ENCODE measurements around the gene E2F1. TPM values are rescaled to one million over a fixed set of nuclear protein-coding genes. Genes with fewer than 3 reads are reported as not detected.
A peak's percentile ranks its signal among the peaks of the same experiment; 100 is the strongest.

E2F1 gene
- total RNA-seq, 3 donors from 2014 or later = 0.33 to 2.2 (median 0.88) TPM

DNA sequence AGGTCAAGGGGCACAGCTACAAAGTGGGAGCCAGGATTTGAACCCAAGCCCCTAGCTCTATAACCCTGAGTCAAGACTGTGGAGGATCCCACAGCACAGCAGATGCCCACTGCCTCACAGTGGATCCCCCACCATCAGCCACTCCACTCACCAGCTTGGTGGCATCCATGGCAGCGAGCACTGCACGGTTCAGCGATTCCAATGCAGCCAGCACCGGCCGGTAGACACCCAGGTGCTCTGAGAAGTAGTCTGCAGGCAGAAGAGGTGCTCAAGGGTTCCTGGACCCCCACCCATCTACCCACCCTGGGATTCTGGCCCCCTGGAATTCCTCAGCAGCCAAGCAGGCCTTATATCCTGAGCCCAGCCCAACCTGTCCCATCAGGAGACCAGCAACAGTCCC is 17.0 kb downstream of the E2F1 start:
- Histone ChIP-seq H3K9me3 (no peaks in the 10 kb centered on the region), H3K36me3 (no peaks in the 10 kb centered on the region), H3K4me3 (no peak overlapping the region), H3K4me1 (peaks cover 0 to 4% of the 10 kb centered on the region in 2 donors), H3K27me3 (no peaks in the 10 kb centered on the region), H3K27ac (no peak overlapping the region)
- intact Hi-C loops (cut with DNase I; ENCODE audit: low total_unique reads) = no loop called here
- no peak for DNase-seq (ENCODE audit: low spot score in 2 of 2)
- TF ChIP-seq POLR2A (IDR thresholded peaks at IDR 0.05) (no peak), POLR2AphosphoS5 (IDR thresholded peaks at IDR 0.05) (no peak), CTCF (IDR thresholded peaks at IDR 0.05) (no peak)

DNA sequence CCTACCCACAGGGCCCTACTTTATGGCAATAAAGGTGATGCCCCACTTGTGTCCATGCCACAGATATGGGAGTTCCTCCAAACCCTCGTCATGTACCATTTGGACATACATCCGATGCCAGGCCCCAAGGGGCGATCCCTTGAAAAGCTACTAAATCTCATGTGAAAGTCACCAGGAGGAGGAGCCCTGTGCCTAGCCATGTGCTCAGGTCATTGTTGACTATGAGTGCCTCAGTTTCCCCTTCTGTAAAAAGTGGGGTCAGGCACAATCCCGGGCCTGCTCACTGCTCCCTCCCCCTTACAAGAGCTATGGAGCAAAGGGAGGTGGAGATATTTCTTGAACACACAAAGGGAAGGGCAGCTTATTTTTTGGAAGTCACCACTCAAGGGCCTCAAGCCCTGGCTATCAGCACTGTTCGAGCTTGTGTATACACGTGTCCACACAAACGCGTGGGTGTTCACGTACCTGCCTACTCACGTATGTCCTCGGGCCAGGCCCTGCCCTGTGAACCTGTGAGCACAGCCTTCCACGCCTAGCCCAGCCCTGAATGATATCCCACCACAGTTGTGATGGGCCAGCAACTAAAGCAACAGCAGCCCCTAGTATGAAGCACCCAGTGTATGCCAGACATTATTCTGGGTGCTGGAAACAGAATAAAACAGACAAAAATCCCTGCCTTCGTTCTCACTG is 17.6 kb downstream of the E2F1 start:
- Histone ChIP-seq H3K27ac (peak overlapping the region in 1 of 2 donors; percentile 94), H3K27me3 (no peaks in the 10 kb centered on the region), H3K9me3 (no peaks in the 10 kb centered on the region), H3K4me1 (peaks cover 0 to 3% of the 10 kb centered on the region in 2 donors), H3K36me3 (no peaks in the 10 kb centered on the region), H3K4me3 (no peak overlapping the region)
- intact Hi-C loops (cut with DNase I; ENCODE audit: low total_unique reads) = no loop called here
- TF ChIP-seq CTCF (IDR thresholded peaks at IDR 0.05) = no peak
- TF ChIP-seq POLR2A (IDR thresholded peaks at IDR 0.05) = no peak
- no peak for TF ChIP-seq POLR2AphosphoS5 (IDR thresholded peaks at IDR 0.05)
- DNase-seq (ENCODE audit: low spot score in 2 of 2) = no peak

DNA sequence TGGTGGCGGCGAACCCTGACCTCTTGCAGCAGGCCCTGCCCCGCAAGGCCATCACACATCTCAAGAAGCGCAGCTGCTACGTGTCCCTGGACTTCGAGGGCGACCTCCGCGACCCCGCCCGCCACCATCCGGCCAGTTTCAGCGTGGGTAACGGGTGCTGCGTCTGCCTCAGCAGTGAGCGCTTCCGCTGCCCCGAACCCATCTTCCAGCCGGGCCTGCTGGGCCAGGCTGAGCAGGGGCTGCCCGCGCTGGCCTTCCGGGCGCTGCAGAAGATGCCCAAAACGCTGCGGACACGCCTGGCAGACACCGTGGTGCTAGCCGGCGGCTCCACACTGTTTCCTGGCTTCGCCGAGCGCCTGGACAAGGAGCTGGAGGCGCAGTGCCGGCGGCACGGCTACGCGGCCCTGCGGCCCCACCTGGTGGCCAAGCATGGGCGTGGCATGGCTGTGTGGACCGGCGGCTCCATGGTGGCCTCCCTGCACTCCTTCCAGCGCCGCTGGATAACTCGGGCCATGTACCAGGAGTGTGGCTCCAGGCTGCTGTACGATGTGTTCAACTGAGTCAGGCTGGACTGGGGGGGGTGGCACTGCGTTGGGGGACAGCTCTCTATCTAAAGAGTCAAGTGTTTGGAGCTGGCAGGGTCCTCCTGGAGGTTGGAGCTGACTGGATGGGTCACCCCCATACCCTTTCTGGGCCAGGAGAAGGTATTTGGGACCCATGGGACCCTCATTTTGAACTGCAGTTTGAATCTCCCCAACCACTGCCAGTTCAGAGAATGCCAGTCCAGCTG is 18.3 kb downstream of the E2F1 start:
- TF ChIP-seq POLR2AphosphoS5 (IDR thresholded peaks at IDR 0.05) = peak; percentile 26 to 50 (median 37)
- no peak for TF ChIP-seq POLR2A (IDR thresholded peaks at IDR 0.05)
- peak; percentile 50 to 93 (median 85) for TF ChIP-seq CTCF (IDR thresholded peaks at IDR 0.05)
- no peaks in the 10 kb centered on the region for H3K27me3 ChIP-seq
- H3K27ac ChIP-seq = peak overlapping the region; percentile 94 to 95
- no peaks in the 10 kb centered on the region for H3K9me3 ChIP-seq
- H3K4me3 ChIP-seq = peak overlapping the region; percentile 57 to 76 (median 70)
- H3K36me3 ChIP-seq = no peaks in the 10 kb centered on the region
- intact Hi-C loops (cut with DNase I; ENCODE audit: low total_unique reads) = no loop called here
- peaks cover 0 to 5% of the 10 kb centered on the region in 2 donors for H3K4me1 ChIP-seq
- DNase-seq (ENCODE audit: low spot score in 2 of 2) = peak; percentile 68 to 81

- intact Hi-C loops (cut with DNase I; ENCODE audit: low total_unique reads) = no loop called here
- Histone ChIP-seq H3K36me3 (no peaks in the 10 kb centered on the region), H3K4me3 (peak overlapping the region; percentile 57 to 76 (median 70)), H3K9me3 (no peaks in the 10 kb centered on the region), H3K27ac (peak overlapping the region; percentile 94 to 95), H3K4me1 (peaks cover 0 to 5% of the 10 kb centered on the region in 2 donors), H3K27me3 (no peaks in the 10 kb centered on the region)
- no peak for TF ChIP-seq CTCF (IDR thresholded peaks at IDR 0.05)
- TF ChIP-seq POLR2AphosphoS5 (IDR thresholded peaks at IDR 0.05) = no peak
- TF ChIP-seq POLR2A (IDR thresholded peaks at IDR 0.05) = no peak
- peak in 1 of 2 donors; percentile 69 for DNase-seq (ENCODE audit: low spot score in 2 of 2)
These were observed 18.9 kb downstream of the E2F1 start for GRCh38 chr20:33667245-33667675.
